Skeletal muscle cell (primary cell): ENCODE measurements around the gene VSIG10L.
A peak's percentile ranks its signal among the peaks of the same experiment; 100 is the strongest.

Experiments used
- DNase-seq: peaks from one replicate; pipeline ENCODE4 v3.0.0-alpha.2; 2010; ENCODE audit warnings: low read depth
- H3K4me3 ChIP-seq: 2 replicates; pipeline ENCODE4 v1.5.1; 2011; ENCODE audit warnings: low read depth, mild to moderate bottlenecking, control low read depth, low read length, moderate library complexity

VSIG10L gene

DNA sequence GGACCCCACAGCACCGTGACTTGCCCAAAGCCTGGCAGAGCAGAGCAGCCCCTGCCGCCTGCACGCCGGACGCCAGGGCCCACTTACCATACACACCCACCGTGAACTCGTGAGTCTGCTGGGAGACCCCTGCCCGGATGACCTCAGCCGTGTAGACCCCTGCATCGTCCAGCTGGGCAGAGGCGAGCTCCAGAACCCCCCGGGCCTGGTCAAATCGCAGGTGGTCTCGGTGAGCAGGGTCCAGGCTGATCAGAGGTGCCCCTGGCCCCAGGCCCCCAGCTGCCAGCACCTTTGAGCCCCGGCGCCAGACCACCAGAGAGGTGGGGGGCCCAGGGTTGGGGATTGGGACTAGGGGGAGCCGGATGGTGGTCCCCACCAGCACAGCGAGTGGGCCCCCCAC, 873 bp downstream of the VSIG10L start:
- no peak overlapping the region for H3K4me3 ChIP-seq
- DNase-seq: no peak

DNA sequence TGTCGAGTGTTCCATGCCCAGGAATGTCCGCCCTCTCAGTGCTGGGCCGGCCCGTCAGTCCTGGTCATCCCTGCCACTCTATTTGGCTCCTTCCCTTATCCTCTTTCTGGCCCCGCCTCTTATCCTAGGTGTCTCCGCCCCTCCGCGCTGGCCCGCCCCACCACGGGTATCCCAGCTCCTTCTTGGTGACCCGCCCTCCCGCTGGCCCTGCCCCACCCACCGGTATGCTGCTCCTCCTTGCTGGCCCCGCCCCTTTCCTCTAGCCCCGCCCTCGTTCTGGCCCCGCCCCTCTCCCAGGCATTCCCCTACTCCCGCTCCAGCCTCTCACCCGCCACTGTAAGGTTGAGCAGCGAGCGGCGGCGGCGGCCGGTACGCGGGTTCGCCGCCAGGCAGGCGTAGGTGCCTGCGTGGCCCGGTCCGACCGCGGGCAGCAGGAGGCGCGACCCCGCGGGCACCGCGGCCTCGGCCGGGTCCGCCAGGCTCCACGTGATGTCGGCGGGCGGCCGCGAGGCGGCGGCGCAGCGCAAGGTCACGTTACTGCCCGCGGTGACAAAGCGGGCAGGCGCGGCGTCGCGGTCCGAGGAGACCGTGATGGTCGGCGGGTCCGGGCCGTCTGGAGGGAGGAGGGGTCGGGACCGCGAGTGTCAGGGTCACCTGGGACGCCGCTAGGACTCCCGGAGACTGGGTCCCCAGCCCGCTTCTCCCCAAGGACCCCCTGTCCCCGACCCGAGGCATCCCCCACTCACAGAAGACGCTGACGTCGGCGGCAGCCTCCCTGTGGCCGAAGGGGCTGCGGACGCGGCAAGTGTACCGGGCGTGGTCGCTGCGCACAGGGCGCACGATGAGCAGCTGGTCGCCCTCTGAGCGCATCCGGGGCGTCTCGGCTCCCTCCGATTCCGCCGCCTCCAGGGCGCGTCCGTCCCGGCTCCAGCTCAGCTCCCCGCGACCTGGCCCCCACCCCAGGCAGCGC, 2.0 kb downstream of the VSIG10L start:
- H3K4me3 ChIP-seq: peak overlapping the region; percentile 67
- peak; percentile 91 for DNase-seq

DNA sequence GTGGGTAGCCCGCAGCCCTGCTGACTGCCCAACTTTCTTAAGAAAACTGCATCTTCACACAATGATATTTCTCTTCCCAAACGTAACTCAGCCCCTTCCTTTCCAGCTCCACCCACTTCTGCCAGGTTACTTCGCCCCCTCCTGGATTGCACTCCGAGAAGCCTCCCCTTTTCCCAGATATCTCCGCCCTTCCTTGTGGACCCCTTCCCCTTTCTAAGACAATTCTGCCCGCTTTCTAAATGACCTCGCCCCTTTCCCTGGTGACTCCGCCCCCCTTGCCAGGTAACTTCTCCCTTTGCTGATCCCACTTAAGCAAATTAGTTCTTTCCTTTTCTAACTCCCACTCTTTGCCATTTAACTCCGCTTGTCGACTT, 2.6 kb downstream of the VSIG10L start:
- DNase-seq: no peak

DNA sequence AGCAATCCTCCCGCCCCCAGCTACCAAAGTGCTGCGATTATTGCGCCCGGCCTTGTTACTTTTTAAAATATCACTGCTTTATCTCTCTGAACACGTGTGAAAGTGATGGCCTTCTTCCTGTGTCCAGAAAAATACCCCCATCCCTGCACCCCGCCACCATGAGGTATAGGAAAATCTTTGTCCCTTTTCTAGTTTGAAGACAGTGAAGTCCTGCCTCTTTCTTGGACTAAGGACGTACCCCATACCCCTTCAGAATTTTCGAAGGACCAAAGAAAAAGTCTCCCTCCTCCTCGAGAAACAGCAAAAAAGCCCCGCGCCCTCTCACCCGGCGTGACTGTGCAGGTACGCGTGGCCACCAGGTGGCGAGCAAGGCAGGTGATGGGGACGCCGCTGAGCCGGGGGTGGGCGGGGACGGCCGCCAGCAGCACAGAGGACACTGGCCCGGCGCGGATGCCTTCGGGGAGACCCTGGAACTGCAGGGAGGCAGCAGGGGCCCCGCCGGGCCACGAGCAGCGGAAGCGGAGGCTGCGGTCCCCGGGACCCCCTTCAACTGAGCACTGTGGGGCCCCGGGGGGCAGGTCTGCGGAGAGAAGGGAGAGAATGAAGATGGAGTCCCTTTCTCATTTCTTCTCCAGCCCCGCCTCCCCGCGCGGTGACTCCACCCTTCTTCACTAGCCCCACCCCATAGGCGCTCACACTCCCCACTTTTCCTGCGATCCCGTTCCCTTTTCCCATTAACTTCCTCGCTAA, 3.2 kb downstream of the VSIG10L start:
- peak; percentile 19 for DNase-seq
- H3K4me3 ChIP-seq: peak overlapping the region; percentile 67

More for the DNA sequence above, 2.6 kb downstream of the VSIG10L start:
- peak overlapping the region; percentile 67 for H3K4me3 ChIP-seq

DNA sequence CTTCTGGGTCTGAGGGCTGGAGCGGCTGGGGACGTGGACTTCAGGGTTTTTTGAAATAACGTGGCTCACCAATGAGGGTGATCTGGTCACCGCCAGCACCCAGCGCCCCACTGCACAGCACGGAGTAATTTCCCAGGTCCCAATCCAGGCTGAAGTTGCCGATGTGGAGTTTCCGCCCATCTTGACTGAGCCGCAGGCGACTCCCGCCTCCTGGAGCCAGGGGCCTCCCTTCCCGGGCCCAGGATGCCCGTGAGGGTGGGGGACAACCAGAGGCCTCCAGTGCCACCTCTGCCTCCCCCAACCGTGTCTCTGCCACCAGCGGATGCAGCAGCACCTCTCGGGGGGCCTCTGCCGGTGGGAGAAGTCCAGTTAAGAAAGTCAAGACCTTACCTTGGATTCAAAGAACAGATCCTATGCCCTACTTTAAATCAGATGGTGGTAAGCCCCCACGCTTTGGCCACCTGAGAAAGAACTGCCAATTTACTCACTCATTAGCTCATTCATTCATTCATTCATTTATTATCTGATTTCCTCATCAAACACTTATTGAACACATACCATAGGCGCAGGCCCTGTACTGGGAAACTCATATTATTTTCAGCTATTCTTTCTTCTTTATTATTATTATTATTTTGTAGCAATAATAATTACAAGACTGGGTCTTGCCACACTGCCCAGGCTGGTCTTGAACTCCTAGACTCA, 3.9 kb downstream of the VSIG10L start:
- no peak overlapping the region for H3K4me3 ChIP-seq
- DNase-seq: no peak

DNA sequence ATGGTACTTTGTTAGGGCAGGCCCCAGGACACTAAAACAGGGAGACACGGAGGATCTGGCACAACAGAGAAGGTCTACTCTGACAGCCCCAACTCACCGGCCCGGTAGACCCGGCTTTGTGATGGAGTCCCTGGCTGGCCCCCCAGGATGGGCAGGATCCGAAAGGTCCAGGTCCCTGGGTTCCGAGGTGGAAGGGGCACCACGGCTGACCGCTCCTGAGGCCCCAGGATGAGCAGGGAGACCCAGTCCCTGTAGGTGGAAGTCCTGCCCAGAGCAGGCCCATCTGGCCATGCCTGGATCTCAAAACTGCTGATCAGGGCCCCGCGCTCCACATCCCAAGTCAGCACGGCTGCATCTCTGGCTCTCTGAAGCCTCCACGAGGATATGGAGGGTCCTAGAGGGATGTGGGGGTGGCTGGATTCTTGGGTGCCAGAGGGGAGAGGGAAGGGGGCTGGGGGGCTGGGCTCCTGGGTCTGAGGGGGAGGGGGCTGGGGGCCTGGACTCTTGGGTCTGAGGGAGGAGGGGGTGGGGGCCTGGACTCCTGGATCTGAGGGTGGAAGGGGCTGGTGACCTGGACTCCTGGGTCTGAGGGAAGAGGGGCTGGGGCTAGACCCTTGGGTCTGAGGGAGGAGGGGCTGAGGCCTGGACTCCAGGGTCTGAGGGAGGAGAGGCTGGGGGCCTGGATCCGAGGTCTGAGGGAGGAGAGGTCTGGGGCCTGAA, 4.6 kb downstream of the VSIG10L start:
- DNase-seq: no peak
- no peak overlapping the region for H3K4me3 ChIP-seq

DNA sequence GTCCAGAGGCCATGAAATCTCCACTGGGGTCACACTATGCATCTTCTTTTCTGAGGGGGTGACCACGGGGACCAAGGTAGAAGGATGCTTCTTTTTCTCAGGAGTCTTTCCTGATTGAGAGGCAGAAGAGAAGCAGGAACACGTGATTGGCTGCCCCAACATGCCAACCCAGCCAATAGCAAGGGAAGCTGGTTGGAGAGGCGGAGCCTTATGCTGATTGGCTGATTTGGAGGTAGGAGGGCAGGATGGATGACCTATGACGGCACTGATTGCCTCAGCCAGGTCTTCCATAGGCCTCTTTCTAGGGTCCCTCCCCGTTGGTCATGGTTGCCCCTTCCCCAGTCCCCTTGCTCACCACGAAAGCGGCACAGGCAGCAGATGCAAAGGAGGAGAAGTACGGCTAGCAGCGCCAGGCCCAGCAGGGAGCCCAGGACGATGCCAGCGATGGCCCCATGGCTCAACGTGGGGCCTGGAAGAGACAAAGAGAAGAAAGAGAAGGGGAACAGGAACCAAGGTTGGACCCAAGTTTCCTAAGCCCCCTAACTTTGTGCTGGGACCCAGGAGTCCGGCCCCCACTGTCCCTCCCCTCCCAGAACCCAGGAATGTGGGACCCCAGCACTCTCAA, 8.0 kb downstream of the VSIG10L start:
- no peak for DNase-seq
- H3K4me3 ChIP-seq: no peak overlapping the region

DNA sequence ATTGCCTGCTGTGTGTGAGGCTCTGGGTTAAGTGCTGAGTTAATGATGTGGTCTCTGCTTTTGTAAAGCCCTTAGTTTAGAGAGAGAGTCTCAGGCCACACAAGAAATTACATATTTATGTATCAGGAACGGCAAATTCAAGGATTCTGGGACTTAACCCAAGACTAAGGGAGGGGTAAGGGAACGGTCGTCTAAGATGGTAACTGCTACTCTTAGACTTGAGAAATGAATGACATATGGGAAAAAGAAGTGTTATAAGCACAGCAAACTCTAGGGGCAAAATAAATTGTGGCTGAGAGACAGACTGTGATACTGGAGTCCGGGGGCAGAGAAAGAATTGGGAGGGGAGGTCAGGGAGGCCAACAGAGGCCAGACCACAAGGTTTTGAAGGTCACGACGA, 10.2 kb downstream of the VSIG10L start:
- H3K4me3 ChIP-seq: no peak overlapping the region
- DNase-seq: no peak

DNA sequence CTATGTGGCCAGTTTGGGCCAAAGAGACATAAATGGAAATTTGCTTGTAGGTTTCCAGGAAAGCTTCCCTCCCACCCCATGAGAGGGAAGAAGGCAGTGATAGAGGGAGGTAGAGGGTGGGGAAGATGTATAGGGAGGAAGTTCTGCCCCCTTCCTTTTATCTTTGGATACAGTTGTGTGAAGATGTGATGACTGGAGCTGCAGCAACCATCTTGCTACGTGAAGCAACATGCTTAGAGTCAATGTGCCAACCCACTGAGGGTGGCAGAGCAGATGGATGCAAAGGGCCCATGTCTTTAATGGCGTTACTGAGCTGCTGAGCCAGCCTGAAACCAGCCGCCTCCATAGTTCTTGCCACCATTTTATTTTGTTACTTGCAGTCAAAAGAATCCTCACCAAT, 10.7 kb downstream of the VSIG10L start:
- no peak overlapping the region for H3K4me3 ChIP-seq
- DNase-seq: no peak

DNA sequence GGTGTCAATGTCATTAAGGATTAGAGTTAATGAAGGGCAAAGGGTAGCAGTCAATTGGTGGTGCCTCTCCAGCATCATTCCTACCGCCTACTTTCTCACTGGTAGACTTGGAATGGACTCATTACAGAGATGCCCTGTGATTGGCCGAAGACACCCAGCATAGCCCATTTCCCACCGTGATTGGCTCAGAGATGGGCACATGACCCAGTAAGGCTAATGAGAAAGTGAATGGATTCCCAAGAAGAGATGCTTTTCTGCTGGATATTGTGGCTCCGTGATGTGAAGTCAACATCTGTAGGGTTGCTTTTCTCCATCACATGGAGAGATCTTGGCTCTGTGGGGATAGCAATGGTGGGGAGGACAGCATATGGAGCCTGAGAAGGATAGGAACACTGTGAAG, 11.6 kb downstream of the VSIG10L start:
- no peak for DNase-seq

DNA sequence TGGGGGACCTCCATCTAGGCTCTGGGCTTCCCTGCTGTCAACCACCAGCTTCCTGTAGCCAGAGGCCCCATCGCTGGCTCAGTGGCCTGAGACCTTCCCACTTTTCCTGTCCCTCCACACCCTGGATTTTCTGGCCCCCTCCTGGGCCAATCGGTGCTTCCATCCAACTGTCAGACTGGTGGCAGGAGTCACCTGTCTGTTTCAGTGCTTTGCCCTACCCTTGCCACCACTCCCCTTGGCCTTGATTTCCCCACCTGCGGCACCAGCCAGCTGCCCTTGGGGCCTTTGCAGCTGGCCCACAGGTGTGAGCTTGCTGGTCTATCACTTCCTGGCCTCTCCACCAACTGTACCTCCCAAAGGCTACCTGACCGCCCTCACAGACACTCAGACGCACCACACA, 12.5 kb downstream of the VSIG10L start:
- no peak for DNase-seq
- H3K4me3 ChIP-seq: no peak overlapping the region

More for the DNA sequence above, 11.6 kb downstream of the VSIG10L start:
- H3K4me3 ChIP-seq: no peak overlapping the region

DNA sequence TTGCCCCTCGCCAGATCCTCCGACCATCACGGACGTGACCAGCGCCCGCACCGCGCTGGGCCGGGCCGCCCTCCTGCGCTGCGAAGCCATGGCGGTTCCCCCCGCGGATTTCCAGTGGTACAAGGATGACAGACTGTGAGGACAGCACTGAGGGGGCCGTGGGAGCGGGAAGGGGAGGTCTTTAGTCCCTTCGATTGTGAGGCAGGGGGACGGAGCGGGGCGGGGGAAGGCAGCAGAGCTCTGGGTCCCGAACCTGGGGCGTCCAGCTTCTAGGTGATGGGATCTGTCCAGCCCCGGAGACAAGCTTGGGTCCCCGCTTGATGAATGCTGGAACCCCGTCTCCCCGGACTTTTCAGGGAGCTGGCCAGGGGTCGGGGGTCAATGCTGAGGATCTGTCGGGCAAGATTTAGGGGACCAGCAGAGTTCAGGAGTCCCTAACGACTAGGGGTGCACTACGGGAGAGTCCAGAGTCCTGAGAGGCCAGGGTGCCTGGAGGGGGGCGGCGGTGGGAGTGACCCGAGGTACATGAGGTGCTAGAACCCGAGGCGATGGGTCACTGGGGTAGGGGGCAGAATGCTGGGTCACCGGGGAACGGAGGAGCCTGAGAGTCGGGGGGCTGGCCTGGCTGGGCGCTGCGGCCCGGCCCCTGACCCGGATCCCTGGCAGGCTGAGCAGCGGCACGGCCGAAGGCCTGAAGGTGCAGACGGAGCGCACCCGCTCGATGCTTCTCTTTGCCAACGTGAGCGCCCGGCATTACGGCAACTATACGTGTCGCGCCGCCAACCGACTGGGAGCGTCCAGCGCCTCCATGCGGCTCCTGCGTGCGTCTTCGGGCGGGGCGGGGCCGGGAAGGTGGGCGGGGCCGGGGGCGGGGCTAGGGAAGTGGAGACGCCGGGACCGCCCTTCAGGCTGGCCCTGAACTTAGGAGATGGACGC, 14.6 kb downstream of the VSIG10L start:
- DNase-seq: no peak
- peak overlapping the region; percentile 32 for H3K4me3 ChIP-seq

DNA sequence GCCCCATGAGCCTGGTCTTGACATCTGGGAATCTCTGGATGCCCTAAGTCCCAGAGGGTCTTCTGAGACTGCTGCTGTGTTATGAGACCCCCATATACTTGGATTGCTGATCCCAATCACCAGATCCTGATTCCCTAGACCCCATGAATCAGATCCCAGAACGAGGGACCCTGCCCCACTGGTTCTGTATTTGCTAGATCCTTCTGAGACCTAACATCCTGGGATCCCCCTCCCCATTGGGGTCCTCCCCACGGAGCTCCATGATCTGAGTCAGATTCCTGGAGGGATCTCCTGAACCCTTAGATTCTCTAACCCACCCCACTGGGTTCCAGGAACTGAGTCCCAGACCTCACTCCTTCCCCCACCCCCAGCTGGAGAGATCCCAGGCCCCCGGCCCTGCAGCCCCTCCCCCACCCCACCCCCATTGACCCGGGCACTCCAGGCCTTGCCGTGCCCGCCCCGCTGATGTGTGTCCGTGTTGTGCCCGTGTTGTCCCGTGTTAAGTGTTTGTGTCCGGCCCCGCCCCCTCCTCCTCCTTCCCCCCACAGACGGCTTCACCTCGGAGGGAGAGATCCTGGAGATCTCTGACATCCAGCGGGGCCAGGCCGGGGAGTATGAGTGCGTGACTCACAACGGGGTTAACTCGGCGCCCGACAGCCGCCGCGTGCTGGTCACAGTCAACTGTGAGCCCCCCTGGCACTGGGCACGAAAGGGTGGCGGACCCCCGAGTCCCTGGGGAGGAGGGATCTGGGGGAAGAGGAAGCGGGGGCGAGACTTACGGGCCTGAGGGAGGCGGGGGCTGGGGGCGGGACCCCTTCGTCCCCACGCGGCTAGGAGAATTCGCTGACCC, 15.5 kb downstream of the VSIG10L start:
- no peak for DNase-seq
- peak overlapping the region; percentile 3 for H3K4me3 ChIP-seq

DNA sequence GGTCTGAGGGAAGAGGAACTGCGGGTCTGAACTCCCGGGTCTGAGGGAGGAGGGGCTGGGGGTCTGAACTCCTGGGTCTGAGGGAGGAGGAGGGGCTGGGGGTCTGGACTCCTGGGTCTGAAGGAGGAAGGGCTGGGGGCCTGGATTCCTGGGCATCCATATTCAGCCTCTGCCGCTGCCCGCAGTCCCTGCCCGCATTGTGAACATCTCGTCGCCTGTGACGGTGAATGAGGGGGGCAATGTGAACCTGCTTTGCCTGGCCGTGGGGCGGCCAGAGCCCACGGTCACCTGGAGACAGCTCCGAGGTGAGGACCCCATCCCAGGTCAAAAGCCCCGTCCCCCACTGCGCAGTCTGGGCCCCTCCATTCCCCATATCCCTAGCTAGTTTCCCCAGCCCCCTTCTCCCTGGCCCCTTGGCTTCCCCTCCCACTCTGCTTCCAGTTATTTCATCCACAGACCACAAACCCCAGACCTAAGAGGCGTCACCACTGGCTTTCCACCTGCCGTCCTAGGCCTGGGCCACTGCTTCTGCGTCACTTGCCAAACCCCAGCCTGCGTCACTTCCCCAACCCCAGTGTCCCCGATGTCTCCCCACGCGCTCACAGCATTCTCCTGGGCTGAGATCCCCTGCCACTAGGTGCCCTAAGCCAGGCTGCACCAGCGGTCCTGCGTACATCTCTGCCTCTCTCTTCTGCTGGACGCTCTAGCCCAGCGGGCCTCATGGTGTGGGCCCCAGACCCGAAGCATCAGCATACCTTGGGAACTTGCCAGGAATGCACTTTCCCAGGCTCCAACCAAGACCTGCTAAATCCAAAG, 16.6 kb downstream of the VSIG10L start:
- no peak overlapping the region for H3K4me3 ChIP-seq
- no peak for DNase-seq

DNA sequence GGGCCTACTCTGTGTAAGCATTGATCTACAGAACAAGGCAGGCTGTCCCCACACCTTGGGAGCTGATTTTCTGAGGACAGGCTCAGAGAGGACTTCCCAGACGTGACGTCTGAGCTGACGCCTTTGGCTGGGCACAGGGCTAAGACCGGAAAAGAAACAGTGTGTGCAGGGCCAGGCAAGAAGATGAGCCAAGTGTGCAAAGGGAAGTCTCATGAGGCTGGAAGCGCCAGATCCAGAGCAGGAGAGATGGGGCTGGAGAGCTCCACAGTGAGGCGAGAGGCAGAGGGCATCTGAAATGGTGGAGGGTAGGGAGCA, 17.8 kb downstream of the VSIG10L start:
- no peak for DNase-seq
- no peak overlapping the region for H3K4me3 ChIP-seq

DNA sequence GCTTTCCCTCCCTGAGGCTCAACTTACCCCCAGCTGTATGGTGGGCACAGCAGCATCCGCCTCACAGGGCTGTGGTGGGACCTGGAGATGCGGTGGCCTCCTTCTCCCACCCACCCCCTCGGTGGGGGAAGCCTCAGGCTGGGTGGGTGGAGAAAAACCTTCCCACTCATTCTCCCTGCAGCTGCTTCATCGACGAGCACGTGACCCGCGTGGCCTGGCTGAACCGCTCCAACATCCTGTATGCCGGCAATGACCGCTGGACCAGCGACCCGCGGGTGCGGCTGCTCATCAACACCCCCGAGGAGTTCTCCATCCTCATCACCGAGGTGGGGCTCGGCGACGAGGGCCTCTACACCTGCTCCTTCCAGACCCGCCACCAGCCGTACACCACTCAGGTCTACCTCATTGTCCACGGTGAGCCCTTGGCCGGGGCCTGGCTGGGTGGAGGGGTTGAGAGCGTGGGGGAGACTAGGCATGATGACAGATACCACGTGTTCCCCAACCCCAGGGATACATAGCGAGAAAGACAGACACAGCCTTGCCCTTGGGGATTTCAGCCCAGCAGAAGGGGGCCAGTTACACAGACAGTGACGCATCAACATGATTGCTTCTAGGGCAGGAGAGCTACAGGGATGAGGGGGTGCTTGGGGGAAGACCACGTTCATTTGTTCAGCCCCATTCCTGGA, 18.3 kb downstream of the VSIG10L start:
- no peak for DNase-seq
- no peak overlapping the region for H3K4me3 ChIP-seq
